Neural cell (in vitro differentiated cells): ENCODE measurements around the gene NOG. TPM values are rescaled to one million over a fixed set of nuclear protein-coding genes. Genes with fewer than 3 reads are reported as not detected.
A peak's percentile ranks its signal among the peaks of the same experiment; 100 is the strongest.

Experiments used
- H2AFZ ChIP-seq: fragments of 200-600, 300-800 bp; sonication (generic), shearing (Covaris generic); 2 replicates; pipeline ENCODE4 v1.6.0; 2014; ENCODE audit warnings: low read depth, mild to moderate bottlenecking, antibody characterized with exemption, low read length, moderate library complexity
- H3F3A ChIP-seq: fragments of 200-600 bp; shearing (Covaris generic); 2 replicates; pipeline ENCODE4 v1.6.1; 2016; ENCODE audit warnings: mild to moderate bottlenecking, moderate library complexity, mixed read lengths, antibody characterized with exemption, low read length; ENCODE audit not compliant: insufficient read depth, poor library complexity, severe bottlenecking
- H3K27ac ChIP-seq: fragments of 200-600, 300-800 bp; sonication (generic), shearing (Covaris generic); 2 replicates; pipeline ENCODE4 v1.5.1; 2014; ENCODE audit warnings: mild to moderate bottlenecking, low read length, moderate library complexity
- H3K27me3 ChIP-seq: fragments of 300-800, 200-600 bp; sonication (generic), shearing (Covaris generic); 2 replicates; pipeline ENCODE4 v1.6.0; 2014; ENCODE audit warnings: mild to moderate bottlenecking, low read depth, low read length, moderate library complexity; ENCODE audit not compliant: insufficient read depth
- H3K36me3 ChIP-seq: fragments of 300-800, 200-600 bp; sonication (generic), shearing (Covaris generic); 2 replicates; pipeline ENCODE4 v1.5.1; 2014; ENCODE audit warnings: mild to moderate bottlenecking, antibody characterized with exemption, low read length, moderate library complexity; ENCODE audit not compliant: insufficient read depth
- H3K4me2 ChIP-seq: fragments of 300-800, 200-600 bp; sonication (generic), shearing (Covaris generic); 2 replicates; pipeline ENCODE4 v1.6.0; 2014; ENCODE audit warnings: mild to moderate bottlenecking, low read length
- H3K4me3 ChIP-seq: fragments of 300-800, 200-600 bp; sonication (generic), shearing (Covaris generic); 2 replicates; pipeline ENCODE4 v1.5.1; 2014; ENCODE audit warnings: mild to moderate bottlenecking, low read length, moderate library complexity
- H3K79me2 ChIP-seq: fragments of 200-600 bp; shearing (Covaris generic); replicated peaks from 2 replicates; pipeline ENCODE4 v1.6.0; 2014; ENCODE audit warnings: mild to moderate bottlenecking, low read length, moderate library complexity; ENCODE audit not compliant: insufficient read depth
- H3K9ac ChIP-seq: fragments of 300-800, 200-600 bp; sonication (generic), shearing (Covaris generic); 2 replicates; pipeline ENCODE4 v1.6.1; 2016; ENCODE audit warnings: mild to moderate bottlenecking, low read length, mixed read lengths
- H3K9me2 ChIP-seq: fragments of 200-600 bp; shearing (Covaris generic); 2 replicates; pipeline ENCODE4 v1.6.1; 2016; ENCODE audit warnings: mild to moderate bottlenecking, low read length, mixed read lengths; ENCODE audit not compliant: insufficient read depth
- H3K9me3 ChIP-seq: fragments of 200-600, 300-800 bp; sonication (generic), shearing (Covaris generic); 2 replicates; pipeline ENCODE4 v1.6.1; 2016; ENCODE audit warnings: mild to moderate bottlenecking, mixed run types, low read length, moderate library complexity, mixed read lengths
- H4K20me1 ChIP-seq: fragments of 200-600 bp; shearing (Covaris generic); 2 replicates; pipeline ENCODE4 v1.6.1; 2016; ENCODE audit warnings: mild to moderate bottlenecking, mixed run types; ENCODE audit not compliant: insufficient read depth
- EP300 ChIP-seq: fragments of 450-650 bp; conservative IDR thresholded peaks from 2 replicates; pipeline ENCODE4 v1.6.1; 2014; ENCODE audit warnings: antibody characterized with exemption, mild to moderate bottlenecking, moderate library complexity; ENCODE audit not compliant: poor library complexity, severe bottlenecking
- EZH2 ChIP-seq: fragments of 200-600, 300-800 bp; shearing (Covaris generic), sonication (generic); IDR thresholded peaks from 2 replicates; pipeline ENCODE4 v1.6.1; 2014; ENCODE audit warnings: antibody characterized with exemption, low read length, borderline replicate concordance, mild to moderate bottlenecking; ENCODE audit not compliant: insufficient read depth, poor library complexity, severe bottlenecking
- MXI1 ChIP-seq: fragments of 450-650 bp; conservative IDR thresholded peaks from 2 replicates; pipeline ENCODE4 v1.6.1; 2014; ENCODE audit warnings: antibody characterized with exemption, mild to moderate bottlenecking; ENCODE audit not compliant: poor library complexity, severe bottlenecking
- POLR2AphosphoS5 ChIP-seq: IDR thresholded peaks from 2 replicates; pipeline ENCODE4 v1.6.1; 2012
- RAD21 ChIP-seq: fragments of 450-650 bp; conservative IDR thresholded peaks from 2 replicates; pipeline ENCODE4 v1.6.1; 2014; ENCODE audit warnings: antibody characterized with exemption, mild to moderate bottlenecking, moderate library complexity
- SMC3 ChIP-seq: fragments of 450-650 bp; conservative IDR thresholded peaks from 2 replicates; pipeline ENCODE4 v1.6.1; 2014; ENCODE audit warnings: antibody characterized with exemption, mild to moderate bottlenecking, moderate library complexity; ENCODE audit not compliant: poor library complexity
- TAF1 ChIP-seq: IDR thresholded peaks from 2 replicates; pipeline ENCODE4 v1.6.1; 2012; ENCODE audit warnings: low read depth
- polyA plus RNA-seq: library from polyadenylated mRNA; depleted of rRNA; stranded (reverse); fragments of >200 nt; gene quantifications from 2 replicates; pipeline ENCODE4 v1.2.3, GENCODE V29; 2014
- TF ChIP-seq, protein P1 (sequence below): IDR thresholded peaks from 2 replicates; pipeline ENCODE4 v1.6.1; 2012; ENCODE audit warnings: borderline replicate concordance
- TF ChIP-seq, protein P2 (sequence below): fragments of 450-650 bp; IDR thresholded peaks from 2 replicates; pipeline ENCODE4 v1.5.1; 2014; ENCODE audit warnings: antibody characterized with exemption, mild to moderate bottlenecking, moderate library complexity; ENCODE audit not compliant: poor library complexity, severe bottlenecking

NOG gene
- polyA plus RNA-seq, 1 donor from 2014 or later, result 0.82 TPM

DNA sequence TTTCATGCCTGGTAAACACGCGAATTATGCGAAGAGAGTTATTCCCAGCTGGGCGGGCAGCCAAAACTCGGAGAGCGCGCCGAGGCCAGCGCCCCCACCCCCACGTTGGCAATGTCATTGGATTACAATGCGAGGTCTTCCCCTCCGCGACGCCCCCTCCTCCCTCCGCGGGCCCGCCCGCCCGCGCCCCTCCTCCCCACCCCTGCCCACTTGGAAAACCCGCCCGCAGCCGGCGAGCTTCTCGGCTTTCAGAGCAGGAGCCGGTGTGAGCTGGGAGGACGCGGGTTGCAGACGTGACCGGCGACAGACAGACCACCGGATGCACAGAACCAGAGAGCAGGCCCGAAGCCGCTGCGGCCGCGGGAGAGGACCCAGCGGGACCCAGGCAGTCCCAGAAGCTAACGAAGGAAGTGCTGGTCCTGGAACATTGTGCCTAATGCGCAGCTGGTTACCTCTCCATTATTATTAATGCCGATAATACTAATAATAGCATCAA, 4.0 kb downstream of the NOG start:
- Histone ChIP-seq H3K9ac (no peak overlapping the region), H3K27ac (no peak overlapping the region), H3F3A (no peaks in the 10 kb centered on the region), H3K27me3 (peaks cover 43% of the 10 kb centered on the region), H4K20me1 (no peaks in the 10 kb centered on the region), H3K36me3 (no peaks in the 10 kb centered on the region), H3K79me2 (no peaks in the 10 kb centered on the region), H3K9me2 (no peaks in the 10 kb centered on the region), H3K4me2 (peak overlapping the region; percentile 62), H3K9me3 (no peaks in the 10 kb centered on the region), H3K4me3 (peak overlapping the region; percentile 59), H2AFZ (no peak overlapping the region)
- no peak for TF ChIP-seq TAF1
- no peak for TF ChIP-seq RAD21

DNA sequence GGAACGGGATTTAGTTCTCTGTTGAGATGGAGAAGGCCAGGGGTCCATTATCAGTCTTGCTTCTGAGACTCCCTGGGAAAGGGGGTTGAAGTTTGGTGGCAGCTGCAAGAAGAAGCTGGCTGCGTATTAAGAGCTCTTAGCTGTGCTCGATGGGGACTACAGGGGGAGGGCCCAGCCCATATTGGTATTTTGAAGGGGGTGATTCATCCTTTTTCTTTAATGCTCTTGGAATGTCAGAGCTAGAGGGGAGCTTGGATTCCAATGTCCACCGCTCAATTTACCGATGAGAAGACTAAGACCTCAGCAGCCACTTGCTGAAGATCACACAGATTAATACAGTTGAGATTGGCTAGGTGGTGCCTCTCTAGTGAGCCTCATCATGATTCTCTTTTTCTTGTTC, 5.0 kb downstream of the NOG start:
- Histone ChIP-seq H3K9me2 (no peaks in the 10 kb centered on the region), H4K20me1 (no peaks in the 10 kb centered on the region), H3K9ac (no peak overlapping the region), H3K27me3 (peaks cover 43% of the 10 kb centered on the region), H3K4me2 (no peak overlapping the region), H2AFZ (no peak overlapping the region), H3K79me2 (no peaks in the 10 kb centered on the region), H3F3A (no peaks in the 10 kb centered on the region), H3K4me3 (no peak overlapping the region), H3K9me3 (no peaks in the 10 kb centered on the region), H3K36me3 (no peaks in the 10 kb centered on the region), H3K27ac (no peak overlapping the region)
- no peak for TF ChIP-seq POLR2AphosphoS5
- TF ChIP-seq TAF1, result no peak
- no peak for TF ChIP-seq EZH2
- no peak for TF ChIP-seq SMC3
- TF ChIP-seq RAD21, result no peak
- TF ChIP-seq EP300, result no peak
- no peak for TF ChIP-seq MXI1
- TF ChIP-seq, protein P1, sequence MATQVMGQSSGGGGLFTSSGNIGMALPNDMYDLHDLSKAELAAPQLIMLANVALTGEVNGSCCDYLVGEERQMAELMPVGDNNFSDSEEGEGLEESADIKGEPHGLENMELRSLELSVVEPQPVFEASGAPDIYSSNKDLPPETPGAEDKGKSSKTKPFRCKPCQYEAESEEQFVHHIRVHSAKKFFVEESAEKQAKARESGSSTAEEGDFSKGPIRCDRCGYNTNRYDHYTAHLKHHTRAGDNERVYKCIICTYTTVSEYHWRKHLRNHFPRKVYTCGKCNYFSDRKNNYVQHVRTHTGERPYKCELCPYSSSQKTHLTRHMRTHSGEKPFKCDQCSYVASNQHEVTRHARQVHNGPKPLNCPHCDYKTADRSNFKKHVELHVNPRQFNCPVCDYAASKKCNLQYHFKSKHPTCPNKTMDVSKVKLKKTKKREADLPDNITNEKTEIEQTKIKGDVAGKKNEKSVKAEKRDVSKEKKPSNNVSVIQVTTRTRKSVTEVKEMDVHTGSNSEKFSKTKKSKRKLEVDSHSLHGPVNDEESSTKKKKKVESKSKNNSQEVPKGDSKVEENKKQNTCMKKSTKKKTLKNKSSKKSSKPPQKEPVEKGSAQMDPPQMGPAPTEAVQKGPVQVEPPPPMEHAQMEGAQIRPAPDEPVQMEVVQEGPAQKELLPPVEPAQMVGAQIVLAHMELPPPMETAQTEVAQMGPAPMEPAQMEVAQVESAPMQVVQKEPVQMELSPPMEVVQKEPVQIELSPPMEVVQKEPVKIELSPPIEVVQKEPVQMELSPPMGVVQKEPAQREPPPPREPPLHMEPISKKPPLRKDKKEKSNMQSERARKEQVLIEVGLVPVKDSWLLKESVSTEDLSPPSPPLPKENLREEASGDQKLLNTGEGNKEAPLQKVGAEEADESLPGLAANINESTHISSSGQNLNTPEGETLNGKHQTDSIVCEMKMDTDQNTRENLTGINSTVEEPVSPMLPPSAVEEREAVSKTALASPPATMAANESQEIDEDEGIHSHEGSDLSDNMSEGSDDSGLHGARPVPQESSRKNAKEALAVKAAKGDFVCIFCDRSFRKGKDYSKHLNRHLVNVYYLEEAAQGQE, result no peak
- TF ChIP-seq, protein P2, sequence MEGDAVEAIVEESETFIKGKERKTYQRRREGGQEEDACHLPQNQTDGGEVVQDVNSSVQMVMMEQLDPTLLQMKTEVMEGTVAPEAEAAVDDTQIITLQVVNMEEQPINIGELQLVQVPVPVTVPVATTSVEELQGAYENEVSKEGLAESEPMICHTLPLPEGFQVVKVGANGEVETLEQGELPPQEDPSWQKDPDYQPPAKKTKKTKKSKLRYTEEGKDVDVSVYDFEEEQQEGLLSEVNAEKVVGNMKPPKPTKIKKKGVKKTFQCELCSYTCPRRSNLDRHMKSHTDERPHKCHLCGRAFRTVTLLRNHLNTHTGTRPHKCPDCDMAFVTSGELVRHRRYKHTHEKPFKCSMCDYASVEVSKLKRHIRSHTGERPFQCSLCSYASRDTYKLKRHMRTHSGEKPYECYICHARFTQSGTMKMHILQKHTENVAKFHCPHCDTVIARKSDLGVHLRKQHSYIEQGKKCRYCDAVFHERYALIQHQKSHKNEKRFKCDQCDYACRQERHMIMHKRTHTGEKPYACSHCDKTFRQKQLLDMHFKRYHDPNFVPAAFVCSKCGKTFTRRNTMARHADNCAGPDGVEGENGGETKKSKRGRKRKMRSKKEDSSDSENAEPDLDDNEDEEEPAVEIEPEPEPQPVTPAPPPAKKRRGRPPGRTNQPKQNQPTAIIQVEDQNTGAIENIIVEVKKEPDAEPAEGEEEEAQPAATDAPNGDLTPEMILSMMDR, result no peak

DNA sequence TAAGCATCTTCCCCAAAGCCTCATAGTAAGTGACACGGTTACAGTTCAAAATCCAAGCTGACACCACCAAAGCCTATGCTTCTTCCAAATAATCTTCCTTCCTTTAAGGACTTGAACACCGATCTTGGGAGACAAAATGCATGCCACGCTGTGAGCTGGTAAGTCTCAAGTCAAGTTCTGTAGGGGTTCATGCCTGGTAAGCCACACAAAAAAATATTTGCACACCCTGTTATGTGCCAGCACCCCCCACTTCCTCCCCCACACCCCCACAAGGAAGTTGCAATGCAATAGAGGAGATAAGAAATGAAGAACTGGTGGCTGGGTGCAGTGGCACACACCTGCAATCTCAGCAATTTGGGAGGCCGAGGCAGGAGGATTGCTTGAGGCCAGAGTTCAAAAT, 5.6 kb downstream of the NOG start:
- no peaks in the 10 kb centered on the region for H3K36me3 ChIP-seq
- H3K9me3 ChIP-seq, result no peaks in the 10 kb centered on the region
- H2AFZ ChIP-seq, result no peak overlapping the region
- H4K20me1 ChIP-seq, result no peaks in the 10 kb centered on the region
- no peak overlapping the region for H3K9ac ChIP-seq
- peaks cover 42% of the 10 kb centered on the region for H3K27me3 ChIP-seq
- TF ChIP-seq EZH2 (no peak), RAD21 (no peak), MXI1 (no peak), TAF1 (no peak)
- TF ChIP-seq, protein P2, result no peak
- no peak overlapping the region for H3K27ac ChIP-seq
- no peaks in the 10 kb centered on the region for H3K9me2 ChIP-seq
- no peak overlapping the region for H3K4me2 ChIP-seq
- no peaks in the 10 kb centered on the region for H3F3A ChIP-seq
- no peak overlapping the region for H3K4me3 ChIP-seq
- H3K79me2 ChIP-seq, result no peaks in the 10 kb centered on the region
